SU-DHL-6 (cell line): ENCODE data around the gene GIMAP7.

Source experiments
- CTCF ChIP-seq: fragments of 200-600 bp; sonication (generic); IDR thresholded peaks from one replicate; pipeline ENCODE4 v1.5.1; 2017; ENCODE audit warnings: antibody characterized with exemption, mild to moderate bottlenecking, low read length, moderate library complexity; ENCODE audit not compliant: insufficient read depth, poor library complexity, severe bottlenecking
- EZH2phosphoT487 ChIP-seq: fragments of 200-600 bp; sonication (generic), shearing (Covaris generic); conservative IDR thresholded peaks from 2 replicates; pipeline ENCODE4 v1.6.1; 2018; ENCODE audit warnings: mild to moderate bottlenecking, antibody characterized with exemption, low read length, moderate library complexity, mixed read lengths

- TF ChIP-seq CTCF (no peak), EZH2phosphoT487 (no peak)
Measured at GRCh38 chr7:150553163-150553562, 38.5 kb downstream of the GIMAP7 start.
